WTC11 (cell line): ENCODE data around the gene BZW2.

Experiments
- ATF3 ChIP-seq: sonication (generic); formaldehyde crosslinking; conservative IDR thresholded peaks from 2 replicates; pipeline ENCODE4 v1.8.1; 2022; ENCODE audit warnings: mild to moderate bottlenecking, missing genetic modification reagents
- ATF6 ChIP-seq: sonication (generic); formaldehyde crosslinking; IDR thresholded peaks from 2 replicates; pipeline ENCODE4 v1.8.1; 2023; ENCODE audit warnings: mild to moderate bottlenecking, missing genetic modification reagents
- CTCF ChIP-seq: fragments of 200-600 bp; IDR thresholded peaks from 2 replicates; pipeline ENCODE4 v1.8.0; 2022; ENCODE audit warnings: antibody characterized with exemption
- ETV6 ChIP-seq: sonication (generic); formaldehyde crosslinking; IDR thresholded peaks from 2 replicates; pipeline ENCODE4 v1.8.1; 2022; ENCODE audit warnings: mild to moderate bottlenecking, missing genetic modification reagents
- FOXP4 ChIP-seq: sonication (generic); formaldehyde crosslinking; IDR thresholded peaks from 2 replicates; pipeline ENCODE4 v1.8.0; 2022; ENCODE audit warnings: mild to moderate bottlenecking, missing genetic modification reagents
- MAX ChIP-seq: sonication (generic); formaldehyde crosslinking; IDR thresholded peaks from 2 replicates; pipeline ENCODE4 v1.8.0; 2022; ENCODE audit warnings: mild to moderate bottlenecking, missing genetic modification reagents
- NR1H2 ChIP-seq: sonication (generic); formaldehyde crosslinking; IDR thresholded peaks from 2 replicates; pipeline ENCODE4 v1.9.0; 2021; ENCODE audit warnings: mild to moderate bottlenecking, moderate library complexity, missing genetic modification reagents
- NR3C1 ChIP-seq: sonication (generic); formaldehyde crosslinking; conservative IDR thresholded peaks from 2 replicates; pipeline ENCODE4 v1.8.1; 2023; ENCODE audit warnings: low read depth, mild to moderate bottlenecking, missing genetic modification reagents
- USF2 ChIP-seq: sonication (generic); formaldehyde crosslinking; IDR thresholded peaks from 2 replicates; pipeline ENCODE4 v1.8.1; 2023; ENCODE audit warnings: mild to moderate bottlenecking, missing genetic modification reagents, moderate library complexity
- ZNF281 ChIP-seq: sonication (generic); formaldehyde crosslinking; IDR thresholded peaks from 2 replicates; pipeline ENCODE4 v1.8.0; 2023; ENCODE audit warnings: mild to moderate bottlenecking, missing genetic modification reagents
- ZNF416 ChIP-seq: fragments of 250-450 bp; sonication (Bioruptor Pico); IDR thresholded peaks from 2 replicates; pipeline ENCODE4 v1.9.0; 2021; ENCODE audit warnings: mild to moderate bottlenecking, inconsistent platforms

GRCh38 chr7:16718111-16718656 is 72.2 kb downstream of the BZW2 start:
- no peak for TF ChIP-seq CTCF
- no peak for TF ChIP-seq NR3C1 (CRISPR knock-in tag)
- no peak for TF ChIP-seq ZNF416 (CRISPR knock-in tag)
- no peak for TF ChIP-seq MAX (CRISPR knock-in tag)
- no peak for TF ChIP-seq FOXP4 (CRISPR knock-in tag)
- TF ChIP-seq ATF3 (CRISPR knock-in tag) = no peak
- no peak for TF ChIP-seq NR1H2 (CRISPR knock-in tag)
- no peak for TF ChIP-seq USF2 (CRISPR knock-in tag)
- no peak for TF ChIP-seq ZNF281 (CRISPR knock-in tag)
- no peak for TF ChIP-seq ETV6 (CRISPR knock-in tag)
- TF ChIP-seq ATF6 (CRISPR knock-in tag) = no peak
